GM12874 (cell line): ENCODE measurements around the gene TSPAN31.

Experiments used
- CTCF ChIP-seq: IDR thresholded peaks from 2 replicates; pipeline ENCODE4 v1.5.1; 2011; ENCODE audit warnings: low read depth, mild to moderate bottlenecking, control low read depth, low read length, moderate library complexity; ENCODE audit not compliant: insufficient read depth

The TSPAN31 gene

GRCh38 chr12:57735952-57736740 is 8.7 kb upstream of the TSPAN31 start:
- no peak for TF ChIP-seq CTCF

GRCh38 chr12:57736741-57737466 is 7.9 kb upstream of the TSPAN31 start:
- no peak for TF ChIP-seq CTCF

- no peak for TF ChIP-seq CTCF
These were observed 7.1 kb upstream of the TSPAN31 start for GRCh38 chr12:57737467-57738460.

GRCh38 chr12:57738661-57739237 is 6.1 kb upstream of the TSPAN31 start, which contains the start of gene AGAP2:
Gene AGAP2 (minus strand): TSS chr12:57738742. CDS start chr12:57738246, 496 bp downstream.
- TF ChIP-seq CTCF: no peak

- no peak for TF ChIP-seq CTCF
These were observed 5.5 kb upstream of the TSPAN31 start for GRCh38 chr12:57739387-57739786.

- no peak for TF ChIP-seq CTCF
These were observed 4.8 kb upstream of the TSPAN31 start for GRCh38 chr12:57739914-57740538.
